ENCODE results near the gene TMEM63B.

TMEM63B gene

GRCh38 chr6:44172731-44173500 lies 45.6 kb downstream of the TMEM63B start:
- peak; percentile 79 for TF ChIP-seq CTCF (IDR thresholded peaks at IDR 0.05)

GRCh38 chr6:44176130-44176761 lies 48.9 kb downstream of the TMEM63B start:
- no peak for TF ChIP-seq CTCF (IDR thresholded peaks at IDR 0.05)

GRCh38 chr6:44176762-44177509 lies 49.6 kb downstream of the TMEM63B start:
- TF ChIP-seq CTCF (IDR thresholded peaks at IDR 0.05): no peak

GRCh38 chr6:44177691-44178423 lies 50.5 kb downstream of the TMEM63B start:
- no peak for TF ChIP-seq CTCF (IDR thresholded peaks at IDR 0.05)

- TF ChIP-seq CTCF (IDR thresholded peaks at IDR 0.05): no peak
These were observed 51.2 kb downstream of the TMEM63B start for GRCh38 chr6:44178424-44179071.

GRCh38 chr6:44179072-44179536 lies 51.8 kb downstream of the TMEM63B start:
- TF ChIP-seq CTCF (IDR thresholded peaks at IDR 0.05): no peak

- TF ChIP-seq CTCF (IDR thresholded peaks at IDR 0.05): no peak
These were observed 52.3 kb downstream of the TMEM63B start for GRCh38 chr6:44179648-44180047.

Measured in LNCAP (cell line).